Measurements from ENCODE around the gene DUSP16.
"Not testable (repeated sequence)": the region's sequence is repeated elsewhere in the genome, so short reads cannot be mapped to it uniquely, and the experiment has no call there.

The DUSP16 gene

GRCh38 chr12:12583510-12584178, 21.0 kb upstream of the DUSP16 start:
- DNase-seq: no peak

DNA sequence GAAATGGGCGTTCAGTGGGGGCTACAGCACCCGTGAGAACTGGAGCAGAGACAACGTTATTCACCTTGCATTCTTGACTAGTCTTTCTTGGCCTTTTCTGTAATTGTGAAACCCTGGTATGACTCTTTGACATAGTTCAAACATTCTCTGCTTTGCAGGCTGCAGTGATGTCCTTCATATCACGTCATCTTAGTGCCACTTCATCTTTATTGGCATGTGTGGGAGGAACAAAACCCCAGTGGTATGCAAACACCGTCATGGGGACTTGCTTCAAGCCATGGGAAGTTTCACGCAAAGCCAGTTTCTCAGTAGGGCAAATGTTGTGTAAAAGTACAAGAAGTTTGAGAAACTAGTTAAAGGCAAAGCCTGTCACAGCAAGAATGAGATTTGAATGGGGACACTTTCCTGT, 20.2 kb upstream of the DUSP16 start:
- DNase-seq: peak; percentile 57

GRCh38 chr12:12582193-12582881, 19.7 kb upstream of the DUSP16 start:
- no peak for DNase-seq

DNA sequence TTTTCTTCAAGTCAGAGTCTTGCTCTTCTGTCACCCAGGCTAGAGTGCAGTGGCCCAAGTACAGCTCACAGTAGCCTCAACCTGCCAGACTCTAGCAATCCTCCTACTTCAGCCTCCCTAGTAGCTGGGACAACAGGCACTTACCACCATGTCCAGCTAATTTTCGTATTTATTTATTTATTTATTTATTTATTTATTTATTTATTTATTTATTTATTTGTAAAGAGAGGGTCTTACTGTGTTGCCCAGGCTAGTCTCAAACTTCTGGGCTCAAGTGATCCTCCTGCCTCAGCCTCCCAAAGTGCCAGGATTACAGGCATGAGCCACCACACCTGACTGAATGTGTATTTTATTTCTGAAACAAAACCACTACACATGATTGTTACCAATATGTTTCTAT, 18.1 kb upstream of the DUSP16 start:
- DNase-seq: not testable (repeated sequence)

- no peak for DNase-seq
These were observed 15.1 kb upstream of the DUSP16 start for GRCh38 chr12:12577786-12578185.

- no peak for DNase-seq
These were observed 10.0 kb upstream of the DUSP16 start for GRCh38 chr12:12572659-12573058.

DNA sequence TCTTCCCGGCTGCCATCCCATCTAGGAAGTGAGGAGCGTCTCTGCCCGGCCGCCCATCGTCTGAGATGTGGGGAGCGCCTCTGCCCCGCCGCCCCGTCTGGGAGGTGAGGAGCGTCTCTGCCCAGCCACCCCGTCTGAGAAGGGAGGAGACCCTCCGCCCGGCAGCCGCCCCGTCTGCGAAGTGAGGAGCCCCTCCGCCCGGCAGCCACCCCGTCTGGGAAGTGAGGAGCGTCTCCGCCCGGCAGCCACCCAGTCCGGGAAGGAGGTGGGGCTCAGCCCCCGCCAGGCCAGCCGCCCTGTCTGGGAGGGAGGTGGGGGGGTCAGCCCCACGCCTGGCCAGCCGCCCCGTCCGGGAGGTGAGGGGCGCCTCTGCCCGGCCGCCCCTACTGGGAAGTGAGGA, 3.3 kb upstream of the DUSP16 start:
- not testable (repeated sequence) for DNase-seq

GRCh38 chr12:12564911-12565310, 2.2 kb upstream of the DUSP16 start:
- DNase-seq: no peak

- peak; percentile 30 for DNase-seq
These were observed 746 bp upstream of the DUSP16 start for GRCh38 chr12:12563290-12563928.

- peak; percentile 40 for DNase-seq
These were observed 613 bp downstream of the DUSP16 start for GRCh38 chr12:12562016-12562483.

GRCh38 chr12:12561371-12562015, 1.2 kb downstream of the DUSP16 start:
- DNase-seq: peak; percentile 56

- DNase-seq: peak; percentile 79
These were observed 1.9 kb downstream of the DUSP16 start for GRCh38 chr12:12560587-12561370.

DNA sequence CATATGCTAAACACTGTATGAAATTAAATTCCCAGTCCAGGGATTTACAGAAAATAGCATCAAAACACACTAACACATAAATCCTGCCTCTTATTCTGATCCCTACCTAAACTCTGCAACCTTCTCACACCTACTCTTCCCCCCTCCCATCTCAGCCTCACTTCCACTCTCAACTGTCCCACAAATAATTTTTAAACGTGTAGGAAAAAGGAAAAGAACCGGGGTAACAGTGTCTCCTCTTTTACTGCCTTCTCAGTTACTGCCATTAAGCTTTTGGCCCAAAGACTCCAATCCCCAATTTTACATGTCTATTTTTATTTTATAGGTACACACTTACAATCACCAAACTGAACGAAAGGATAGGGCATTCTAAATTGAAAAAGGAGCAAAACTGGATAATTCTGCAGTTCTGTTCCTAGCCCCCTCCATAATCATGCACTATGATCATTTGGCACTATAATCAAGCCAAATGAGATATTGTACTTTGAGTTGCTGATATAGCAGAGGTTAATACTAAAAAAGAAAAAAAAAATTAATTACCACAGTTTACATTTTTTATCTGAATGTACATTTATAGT, 2.9 kb downstream of the DUSP16 start:
- no peak for DNase-seq

GRCh38 chr12:12558291-12558690, 4.4 kb downstream of the DUSP16 start:
- DNase-seq: no peak

- DNase-seq: no peak
These were observed 4.9 kb downstream of the DUSP16 start for GRCh38 chr12:12557733-12558132.

- no peak for DNase-seq
These were observed 7.0 kb downstream of the DUSP16 start for GRCh38 chr12:12555656-12556055.

DNA sequence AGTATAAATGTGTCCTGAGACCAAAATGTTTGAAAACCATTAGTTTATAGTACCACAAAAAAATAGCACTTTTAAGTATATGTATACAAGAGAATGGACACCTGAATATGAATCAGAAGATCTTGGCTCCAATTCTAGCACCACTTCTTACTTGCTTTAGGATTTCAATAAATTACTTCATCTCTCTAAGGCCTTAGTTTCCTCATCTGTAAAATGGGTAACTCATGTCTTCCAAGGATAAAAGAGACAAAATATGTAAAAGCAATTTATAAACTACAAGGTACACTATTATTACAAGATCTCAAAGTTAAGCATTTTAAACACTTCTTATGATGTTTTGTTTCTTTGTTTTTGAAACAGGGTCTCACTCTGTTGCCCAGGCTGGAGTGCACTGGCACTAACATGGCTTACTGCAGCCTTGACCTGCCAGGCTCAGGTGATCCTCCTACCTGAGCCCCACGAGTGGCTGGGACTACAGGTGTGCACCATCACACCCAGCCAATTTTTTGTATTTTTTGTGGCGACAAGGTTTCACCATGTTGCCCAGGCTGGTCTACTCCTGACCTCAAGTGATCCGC, 9.4 kb downstream of the DUSP16 start:
- no peak for DNase-seq

GRCh38 chr12:12551115-12551514, 11.5 kb downstream of the DUSP16 start:
- no peak for DNase-seq

DNA sequence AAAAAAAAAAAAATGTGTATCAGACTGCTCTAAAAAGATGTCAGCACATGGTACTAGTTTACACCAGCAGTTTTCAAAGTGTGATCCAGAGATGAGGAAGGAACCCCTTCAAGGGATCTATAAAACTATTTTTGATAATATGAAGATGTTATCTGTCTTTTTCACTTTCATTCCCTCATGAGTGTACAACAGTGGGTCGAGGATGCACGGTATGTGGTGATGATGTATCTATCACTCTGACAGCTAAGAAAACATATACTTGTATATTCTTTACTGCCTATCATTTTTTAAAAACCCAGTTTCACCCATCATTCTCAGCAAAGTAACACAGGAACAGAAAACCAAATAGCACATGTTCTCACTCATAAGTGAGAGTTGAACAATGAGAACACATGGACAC, 12.4 kb downstream of the DUSP16 start:
- no peak for DNase-seq

DNA sequence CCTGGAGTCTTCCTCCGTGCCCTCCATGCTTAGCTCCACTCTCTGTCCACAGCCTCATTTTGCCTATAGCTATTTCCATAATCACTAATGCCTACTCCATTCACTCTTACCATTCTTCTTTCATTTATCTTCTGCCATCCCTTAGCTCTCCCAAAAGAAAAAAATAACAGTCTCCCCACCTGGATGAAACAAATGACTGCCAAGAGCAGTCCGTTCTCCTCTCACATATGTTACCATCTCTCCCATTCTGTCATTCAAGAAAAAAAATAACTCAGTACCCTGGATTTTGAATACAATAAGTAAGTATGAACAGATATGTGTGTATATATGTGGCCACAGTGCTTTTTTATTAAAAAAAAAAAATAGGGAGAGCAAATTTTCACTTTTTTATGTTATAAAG, 13.2 kb downstream of the DUSP16 start:
- no peak for DNase-seq

- DNase-seq: no peak
These were observed 13.9 kb downstream of the DUSP16 start for GRCh38 chr12:12548713-12549112.

GRCh38 chr12:12546314-12546772, 16.3 kb downstream of the DUSP16 start:
- no peak for DNase-seq
